GM12878 (cell line): ENCODE measurements around the gene CHAD. TPM values are rescaled to one million over a fixed set of nuclear protein-coding genes. Genes with fewer than 3 reads are reported as not detected.

Source experiments
- ATAC-seq: fragments of 200-7000 bp; cut with Tn5 transposase; 3 replicates; pipeline ENCODE4 v1.9.1; 2020; ENCODE audit warnings: mild to moderate bottlenecking, moderate library complexity
- BruUV-seq: library from RNA; stranded (reverse); fragments of 400-500 nt; replicated peaks from 2 replicates; lab custom pipeline; 2021; lab: Mats Ljungman, UMichigan
- CTCF ChIA-PET: fragments of 300-600 bp; sonication (Branson Sonifier 250); formaldehyde crosslinking; extraction: SDS; loops from one replicate; lab custom pipeline; 2021; ENCODE audit warnings: inconsistent platforms; lab: Yijun Ruan, JAX
- POLR2A ChIA-PET: fragments of 350-600 bp; formaldehyde crosslinking; extraction: SDS; loops from one replicate; lab custom pipeline; 2021; ENCODE audit warnings: inconsistent platforms; lab: Charles Lee
- RAD21 ChIA-PET: fragments of 300-600 bp; sonication (Branson Sonifier 250); formaldehyde crosslinking; loops from one replicate; lab custom pipeline; 2023; ENCODE audit warnings: antibody characterized with exemption; ENCODE audit not compliant: unreplicated experiment; lab: Charles Lee
- SMC1A ChIA-PET: fragments of 300-600 bp; sonication (Branson Sonifier 250); formaldehyde crosslinking; loops from one replicate; lab custom pipeline; 2023; ENCODE audit not compliant: unreplicated experiment, uncharacterized antibody; lab: Charles Lee
- DNase-seq: peaks from one replicate; pipeline ENCODE4 v3.0.0-alpha.2; 2011; ENCODE audit warnings: low read depth, low spot score
- FAIRE-seq: peaks from 3 replicates; lab custom pipeline; 2011; peaks lifted over from hg19 to GRCh38; lab: Jason Lieb, UNC
- H2AFZ ChIP-seq: 2 replicates; pipeline ENCODE4 v1.6.0; 2011; ENCODE audit warnings: low read depth, low read length, control low read depth; ENCODE audit not compliant: control insufficient read depth
- H3K27ac ChIP-seq: 2 replicates; pipeline ENCODE4 v1.5.1; 2011; ENCODE audit warnings: control low read depth; ENCODE audit not compliant: control insufficient read depth, insufficient read depth
- H3K27me3 ChIP-seq, 2 experiments: replicated peaks in 1 of 2; 2 replicates each; pipeline versions ENCODE4 v1.6.0 to v1.6.1; 2011; ENCODE audit warnings: low read length in 1 of 2; ENCODE audit not compliant: control insufficient read depth in 2 of 2, insufficient read depth in 2 of 2
- H3K36me3 ChIP-seq, 2 experiments: 2 replicates each; pipeline ENCODE4 v1.5.1; 2011; ENCODE audit warnings: low read length in 1 of 2; ENCODE audit not compliant: control insufficient read depth in 2 of 2, insufficient read depth in 2 of 2
- H3K4me1 ChIP-seq: 2 replicates; pipeline ENCODE4 v1.6.1; 2011; ENCODE audit warnings: mild to moderate bottlenecking, low read length, moderate library complexity, mixed read lengths; ENCODE audit not compliant: control insufficient read depth, insufficient read depth
- H3K4me2 ChIP-seq: 2 replicates; pipeline ENCODE4 v1.6.0; 2011; ENCODE audit warnings: control low read depth; ENCODE audit not compliant: control insufficient read depth, insufficient read depth
- H3K4me3 ChIP-seq: fragments of 200-600 bp; sonication (generic); 2 replicates; pipeline ENCODE4 v1.5.1; 2016
- H3K79me2 ChIP-seq: 2 replicates; pipeline ENCODE4 v1.6.0; 2011; ENCODE audit warnings: low read length; ENCODE audit not compliant: control insufficient read depth, insufficient read depth
- H3K9ac ChIP-seq: 2 replicates; pipeline ENCODE4 v1.8.0; 2011; ENCODE audit warnings: low read length, control low read depth, mixed read lengths; ENCODE audit not compliant: control insufficient read depth, insufficient read depth
- H3K9me3 ChIP-seq: replicated peaks from 3 replicates; pipeline ENCODE4 v1.5.1; 2011; ENCODE audit warnings: mild to moderate bottlenecking, low read length; ENCODE audit not compliant: control insufficient read depth, insufficient read depth
- H4K20me1 ChIP-seq: 2 replicates; pipeline ENCODE4 v1.6.0; 2011; ENCODE audit not compliant: control insufficient read depth, insufficient read depth
- BHLHE40 ChIP-seq, 2 experiments: fragments of 450-650 bp in 1 of 2; IDR thresholded peaks; 2 replicates each; pipeline ENCODE4 v1.6.1; 2011 to 2017; ENCODE audit warnings: low read depth in 2 of 2, borderline replicate concordance in 1 of 2, improper control_type of control experiment in 1 of 2, low read length in 1 of 2, mild to moderate bottlenecking in 1 of 2
- BMI1 ChIP-seq: fragments of 450-650 bp; IDR thresholded peaks from 2 replicates; pipeline ENCODE4 v1.6.1; 2016; ENCODE audit warnings: mild to moderate bottlenecking, moderate library complexity, borderline replicate concordance
- BRCA1 ChIP-seq: IDR thresholded peaks from 2 replicates; pipeline ENCODE4 v1.6.1; 2011; ENCODE audit warnings: low read depth, low read length, improper control_type of control experiment
- CBX5 ChIP-seq: sonication (generic); IDR thresholded peaks from 2 replicates; pipeline ENCODE4 v1.6.1; 2016; ENCODE audit warnings: low read depth, moderate library complexity, mild to moderate bottlenecking, inconsistent platforms
- CREM ChIP-seq: IDR thresholded peaks from 2 replicates; pipeline ENCODE4 v1.6.1; 2014; ENCODE audit warnings: antibody characterized with exemption, low read depth
- ESRRA ChIP-seq: IDR thresholded peaks from 2 replicates; pipeline ENCODE4 v1.6.1; 2012; ENCODE audit warnings: mild to moderate bottlenecking, low read length, improper control_type of control experiment
- NR2C1 ChIP-seq: fragments of 450-650 bp; IDR thresholded peaks from 2 replicates; pipeline ENCODE4 v1.6.1; 2017; ENCODE audit warnings: antibody characterized with exemption, mild to moderate bottlenecking, moderate library complexity
- NR2F1 ChIP-seq: fragments of 450-650 bp; conservative IDR thresholded peaks from 2 replicates; pipeline ENCODE4 v1.6.1; 2017; ENCODE audit warnings: mild to moderate bottlenecking
- PML ChIP-seq: IDR thresholded peaks from 2 replicates; pipeline ENCODE4 v1.6.1; 2012; ENCODE audit warnings: low read length, inconsistent platforms
- POU2F2 ChIP-seq: IDR thresholded peaks from 3 replicates; pipeline ENCODE4 v1.6.1; 2011; ENCODE audit warnings: low read depth, mild to moderate bottlenecking, low read length, borderline replicate concordance
- RBBP5 ChIP-seq: fragments of 200-600 bp; sonication (generic); conservative IDR thresholded peaks from 2 replicates; pipeline ENCODE4 v1.6.1; 2016
- RUNX3 ChIP-seq: IDR thresholded peaks from 2 replicates; pipeline ENCODE4 v1.6.1; 2012; ENCODE audit warnings: low read length, inconsistent platforms
- SPI1 ChIP-seq: IDR thresholded peaks from 2 replicates; pipeline ENCODE4 v1.6.1; 2011; ENCODE audit warnings: low read depth, mild to moderate bottlenecking, low read length, moderate library complexity, borderline replicate concordance; ENCODE audit not compliant: insufficient read depth
- WGBS: methylation state at CpG from one replicate; pipeline ENCODE4 v1.1.6; 2016; ENCODE audit warnings: low lambda C conversion rate; ENCODE audit not compliant: insufficient replicate concordance, insufficient coverage; ENCODE audit errors: missing lambda C conversion rate; 5-methylcytosine and 5-hydroxymethylcytosine counted together
- in situ Hi-C: fragments of 300-500 bp; cut with MboI; formaldehyde crosslinking; loops from 9 replicates; pipeline ENCODE4 v1.14.3; 2018; ENCODE audit warnings: mixed read lengths
- intact Hi-C: fragments of 100-400 bp; cut with micrococcal nuclease; formaldehyde crosslinking; loops from one replicate; pipeline ENCODE4 v1.14.2; 2022; ENCODE audit not compliant: unreplicated experiment
- polyA plus RNA-seq, 11 experiments: library from polyadenylated mRNA; depleted of rRNA in 4 of 11; unstranded in 6 of 11; stranded (reverse) in 5 of 11; fragments of >200 nt; fragmentation: Nextera tagmentation in 4 of 11; fragmentation: Illumina TruSeq in 1 of 11; extraction: Ambion mirVana in 4 of 11; extraction: Trizol in 1 of 11; gene quantifications; 1 replicate in 1 of 11; 2 replicates in 10 of 11; pipeline versions ENCODE4 v1.2.1 to v1.2.3, GENCODE V29; 2011 to 2016; ENCODE audit warnings: inconsistent platforms in 2 of 11, missing spikeins in 2 of 11, low read depth in 1 of 11
- total RNA-seq, 4 experiments: library from RNA; depleted of rRNA in 3 of 4; stranded (reverse); fragments of >200 nt in 3 of 4; fragmentation: Illumina TruSeq in 1 of 4; extraction: Trizol in 1 of 4; gene quantifications; 2 replicates each; pipeline versions ENCODE4 v1.2.1 to v1.2.3, GENCODE V29; 2013 to 2021
- TF ChIP-seq, protein P1 (sequence below): fragments of 450-650 bp; IDR thresholded peaks from 2 replicates; pipeline ENCODE4 v1.6.1; 2016; ENCODE audit warnings: mild to moderate bottlenecking
- TF ChIP-seq, protein P2 (sequence below): fragments of 450-650 bp; IDR thresholded peaks from 2 replicates; pipeline ENCODE4 v1.6.1; 2017; ENCODE audit warnings: borderline replicate concordance
- TF ChIP-seq, protein P3 (sequence below): IDR thresholded peaks from 2 replicates; pipeline ENCODE4 v1.6.1; 2011; ENCODE audit warnings: mild to moderate bottlenecking, low read depth, low read length, moderate library complexity; ENCODE audit not compliant: insufficient replicate concordance

Gene CHAD
- total and polyA plus RNA-seq, 10 of the 15 experiments (the other 5 are each of a cell fraction or from before 2014, with no cell fraction given) = 0.06 TPM; not detected in 9

- H4K20me1 ChIP-seq = no peaks in the 10 kb centered on the region
- no TSS peak for BruUV-seq
- no peak overlapping the region for H3K9ac ChIP-seq
- FAIRE-seq (no peak), ATAC-seq (no peak), DNase-seq (no peak)
- intact Hi-C loops (no loop called here), in situ Hi-C loops (no loop called here)
- no peak overlapping the region for H3K27ac ChIP-seq
- ChIA-PET SMC1A (interaction anchor here (0.6 to 1.1 kb wide), 2 partner anchors 9 to 212 kb away, joined by 3 read pairs; no protein-coding TSS in a partner anchor), CTCF (interaction anchor here (1.4 to 2.5 kb wide), 3 partner anchors 10 to 350 kb away, joined by 3 to 12 read pairs (median 4); partner anchors contain the start of gene RSAD1), POLR2A (interaction anchor here (0.5 kb wide), 1 partner anchor 14 kb away, joined by 4 read pairs; no protein-coding TSS in a partner anchor), RAD21 (interaction anchor here (0.6 kb wide), 1 partner anchor 12 kb away, joined by 3 read pairs; no protein-coding TSS in a partner anchor)
- no peak overlapping the region for H2AFZ ChIP-seq
- 79% methylated on average over 8 of the region's 8 CpGs for WGBS
- no peaks in the 10 kb centered on the region for H3K36me3 ChIP-seq
- H3K9me3 ChIP-seq = no peaks in the 10 kb centered on the region
- H3K27me3 ChIP-seq = no peaks in the 10 kb centered on the region
- no peak overlapping the region for H3K4me3 ChIP-seq
- H3K79me2 ChIP-seq = no peaks in the 10 kb centered on the region
- TF ChIP-seq PML (no peak), CREM (no peak), NR2C1 (no peak), POU2F2 (no peak), ESRRA (no peak), RBBP5 (no peak), CBX5 (no peak), BHLHE40 (IDR thresholded peaks at IDR 0.05; ENCODE audit: borderline replicate concordance in 1 of 2, low read depth in 2 of 2, low read length in 1 of 2) (no peak), SPI1 (no peak), NR2F1 (no peak), RUNX3 (no peak), BRCA1 (no peak), BMI1 (no peak)
- TF ChIP-seq, protein P1, sequence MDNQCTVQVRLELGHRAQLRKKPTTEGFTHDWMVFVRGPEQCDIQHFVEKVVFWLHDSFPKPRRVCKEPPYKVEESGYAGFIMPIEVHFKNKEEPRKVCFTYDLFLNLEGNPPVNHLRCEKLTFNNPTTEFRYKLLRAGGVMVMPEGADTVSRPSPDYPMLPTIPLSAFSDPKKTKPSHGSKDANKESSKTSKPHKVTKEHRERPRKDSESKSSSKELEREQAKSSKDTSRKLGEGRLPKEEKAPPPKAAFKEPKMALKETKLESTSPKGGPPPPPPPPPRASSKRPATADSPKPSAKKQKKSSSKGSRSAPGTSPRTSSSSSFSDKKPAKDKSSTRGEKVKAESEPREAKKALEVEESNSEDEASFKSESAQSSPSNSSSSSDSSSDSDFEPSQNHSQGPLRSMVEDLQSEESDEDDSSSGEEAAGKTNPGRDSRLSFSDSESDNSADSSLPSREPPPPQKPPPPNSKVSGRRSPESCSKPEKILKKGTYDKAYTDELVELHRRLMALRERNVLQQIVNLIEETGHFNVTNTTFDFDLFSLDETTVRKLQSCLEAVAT = no peak
- TF ChIP-seq, protein P2, sequence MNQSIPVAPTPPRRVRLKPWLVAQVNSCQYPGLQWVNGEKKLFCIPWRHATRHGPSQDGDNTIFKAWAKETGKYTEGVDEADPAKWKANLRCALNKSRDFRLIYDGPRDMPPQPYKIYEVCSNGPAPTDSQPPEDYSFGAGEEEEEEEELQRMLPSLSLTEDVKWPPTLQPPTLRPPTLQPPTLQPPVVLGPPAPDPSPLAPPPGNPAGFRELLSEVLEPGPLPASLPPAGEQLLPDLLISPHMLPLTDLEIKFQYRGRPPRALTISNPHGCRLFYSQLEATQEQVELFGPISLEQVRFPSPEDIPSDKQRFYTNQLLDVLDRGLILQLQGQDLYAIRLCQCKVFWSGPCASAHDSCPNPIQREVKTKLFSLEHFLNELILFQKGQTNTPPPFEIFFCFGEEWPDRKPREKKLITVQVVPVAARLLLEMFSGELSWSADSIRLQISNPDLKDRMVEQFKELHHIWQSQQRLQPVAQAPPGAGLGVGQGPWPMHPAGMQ = no peak
- TF ChIP-seq, protein P3, sequence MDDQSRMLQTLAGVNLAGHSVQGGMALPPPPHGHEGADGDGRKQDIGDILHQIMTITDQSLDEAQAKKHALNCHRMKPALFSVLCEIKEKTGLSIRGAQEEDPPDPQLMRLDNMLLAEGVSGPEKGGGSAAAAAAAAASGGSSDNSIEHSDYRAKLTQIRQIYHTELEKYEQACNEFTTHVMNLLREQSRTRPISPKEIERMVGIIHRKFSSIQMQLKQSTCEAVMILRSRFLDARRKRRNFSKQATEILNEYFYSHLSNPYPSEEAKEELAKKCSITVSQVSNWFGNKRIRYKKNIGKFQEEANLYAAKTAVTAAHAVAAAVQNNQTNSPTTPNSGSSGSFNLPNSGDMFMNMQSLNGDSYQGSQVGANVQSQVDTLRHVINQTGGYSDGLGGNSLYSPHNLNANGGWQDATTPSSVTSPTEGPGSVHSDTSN = no peak
- no peak overlapping the region for H3K4me2 ChIP-seq
- no peaks in the 10 kb centered on the region for H3K4me1 ChIP-seq
Measured at GRCh38 chr17:50492214-50492613, 23.5 kb upstream of the CHAD start.
